Suprapubic skin (tissue), 4 donors: ENCODE results near the gene SUZ12.

Source experiments
- CTCF ChIP-seq, 2 donors: fragments of 200-600 bp in 1 of 2; fragments of 450-650 bp in 1 of 2; sonication (generic) in 1 of 2; IDR thresholded peaks; one replicate each; pipeline ENCODE4 v1.5.1; 2016 to 2019; ENCODE audit warnings: antibody characterized with exemption in 2 of 2, mild to moderate bottlenecking in 1 of 2, moderate library complexity in 1 of 2
- EP300 ChIP-seq: sonication (generic); formaldehyde crosslinking; IDR thresholded peaks from one replicate; pipeline ENCODE4 v1.6.1; 2017; ENCODE audit warnings: antibody characterized with exemption
- POLR2A ChIP-seq, 2 donors: fragments of 450-650 bp; IDR thresholded peaks; one replicate each; pipeline ENCODE4 v1.6.1; 2017; ENCODE audit warnings: antibody characterized with exemption in 2 of 2, mild to moderate bottlenecking in 2 of 2, moderate library complexity in 2 of 2
- POLR2AphosphoS5 ChIP-seq, 3 donors: sonication (generic); formaldehyde crosslinking; IDR thresholded peaks; one replicate each; pipeline ENCODE4 v1.6.1; 2017; ENCODE audit warnings: antibody characterized with exemption in 3 of 3

- TF ChIP-seq CTCF (IDR thresholded peaks at IDR 0.05) = no peak
- TF ChIP-seq POLR2A (IDR thresholded peaks at IDR 0.05) = no peak
- TF ChIP-seq EP300 = no peak
- TF ChIP-seq POLR2AphosphoS5 (IDR thresholded peaks at IDR 0.05) = no peak
Observed at GRCh38 chr17:32021615-32021955, 84.8 kb downstream of the SUZ12 start.
